Omental fat pad (tissue), 4 donors: ENCODE data around the gene OR52N1. TPM values are rescaled to one million over a fixed set of nuclear protein-coding genes. Genes with fewer than 3 reads are reported as not detected.

Experiments
- ATAC-seq: fragments of 150-250 bp; one replicate; pipeline ENCODE4 v1.9.1; 2016; ENCODE audit warnings: mild to moderate bottlenecking, moderate library complexity; ENCODE audit not compliant: low FRiP score
- DNase-seq: peaks from one replicate; pipeline ENCODE4 v3.0.0-alpha.2; 2019; ENCODE audit warnings: low spot score
- total RNA-seq, 4 donors: library from RNA; depleted of rRNA; stranded (reverse); fragments of >200 nt; gene quantifications; one replicate each; pipeline ENCODE4 v1.1.0, GENCODE V29; 2016
- TF ChIP-seq, protein P1 (sequence below), 3 donors: fragments of 450-650 bp; IDR thresholded peaks; one replicate each; pipeline ENCODE4 v1.5.1; 2016 to 2017; ENCODE audit warnings: antibody characterized with exemption in 3 of 3, mild to moderate bottlenecking in 3 of 3, moderate library complexity in 2 of 3

The OR52N1 gene
- total RNA-seq, result 10 to 100 TPM in 1 of 4 donors, 1 to 10 TPM in 1, under 1 TPM in 1, not detected in 1; 0.46 to 13.9 (median 2.4) TPM

DNA sequence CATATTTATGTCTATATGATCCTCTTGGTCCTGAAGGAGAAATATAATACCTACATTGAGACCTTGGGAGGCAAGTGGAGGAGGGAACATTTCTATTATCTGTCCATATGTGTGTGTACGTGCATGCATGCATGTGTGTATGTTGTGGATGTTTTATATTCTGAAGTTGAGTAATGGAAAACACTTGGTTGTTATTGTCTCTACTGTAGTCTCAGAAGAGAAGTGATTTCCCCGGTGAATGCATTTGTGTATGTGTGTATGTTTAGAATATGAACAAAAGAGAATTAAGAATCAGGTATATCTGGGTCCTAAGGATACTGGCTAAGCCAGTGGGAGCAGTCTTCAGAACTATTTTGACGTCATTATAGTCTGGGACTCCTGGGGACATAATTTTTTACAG lies at the start of gene OR52N1:
TSS of gene OR52N1 (minus strand) at position 101 of the 400 bp plus-strand sequence. CDS start 2,449 bp downstream, outside the sequence.
- TF ChIP-seq, protein P1, sequence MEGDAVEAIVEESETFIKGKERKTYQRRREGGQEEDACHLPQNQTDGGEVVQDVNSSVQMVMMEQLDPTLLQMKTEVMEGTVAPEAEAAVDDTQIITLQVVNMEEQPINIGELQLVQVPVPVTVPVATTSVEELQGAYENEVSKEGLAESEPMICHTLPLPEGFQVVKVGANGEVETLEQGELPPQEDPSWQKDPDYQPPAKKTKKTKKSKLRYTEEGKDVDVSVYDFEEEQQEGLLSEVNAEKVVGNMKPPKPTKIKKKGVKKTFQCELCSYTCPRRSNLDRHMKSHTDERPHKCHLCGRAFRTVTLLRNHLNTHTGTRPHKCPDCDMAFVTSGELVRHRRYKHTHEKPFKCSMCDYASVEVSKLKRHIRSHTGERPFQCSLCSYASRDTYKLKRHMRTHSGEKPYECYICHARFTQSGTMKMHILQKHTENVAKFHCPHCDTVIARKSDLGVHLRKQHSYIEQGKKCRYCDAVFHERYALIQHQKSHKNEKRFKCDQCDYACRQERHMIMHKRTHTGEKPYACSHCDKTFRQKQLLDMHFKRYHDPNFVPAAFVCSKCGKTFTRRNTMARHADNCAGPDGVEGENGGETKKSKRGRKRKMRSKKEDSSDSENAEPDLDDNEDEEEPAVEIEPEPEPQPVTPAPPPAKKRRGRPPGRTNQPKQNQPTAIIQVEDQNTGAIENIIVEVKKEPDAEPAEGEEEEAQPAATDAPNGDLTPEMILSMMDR (IDR thresholded peaks at IDR 0.05), result no peak
- no peak for ATAC-seq
- DNase-seq, result no peak

DNA sequence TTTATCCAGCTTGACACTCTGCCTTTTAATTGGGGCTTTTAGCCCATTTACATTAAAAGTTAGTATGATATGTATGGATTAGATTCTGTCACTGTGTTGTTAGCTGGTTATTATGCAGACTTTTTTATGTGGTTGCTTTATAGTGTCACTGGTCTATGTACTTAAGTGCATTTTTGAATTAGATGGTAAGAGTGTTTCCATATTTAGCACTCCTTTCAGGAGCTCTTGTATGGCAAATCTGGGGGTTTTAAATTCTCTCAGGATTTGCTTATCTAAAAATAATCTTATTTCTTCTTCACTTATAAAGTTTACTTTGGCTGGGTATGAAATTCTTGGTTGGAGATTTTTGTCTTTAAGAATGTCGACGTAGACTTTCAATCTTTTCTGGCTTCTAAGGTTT lies 46.6 kb upstream of the OR52N1 start:
- TF ChIP-seq, protein P1 (IDR thresholded peaks at IDR 0.05), result no peak
- no peak for ATAC-seq
- no peak for DNase-seq

DNA sequence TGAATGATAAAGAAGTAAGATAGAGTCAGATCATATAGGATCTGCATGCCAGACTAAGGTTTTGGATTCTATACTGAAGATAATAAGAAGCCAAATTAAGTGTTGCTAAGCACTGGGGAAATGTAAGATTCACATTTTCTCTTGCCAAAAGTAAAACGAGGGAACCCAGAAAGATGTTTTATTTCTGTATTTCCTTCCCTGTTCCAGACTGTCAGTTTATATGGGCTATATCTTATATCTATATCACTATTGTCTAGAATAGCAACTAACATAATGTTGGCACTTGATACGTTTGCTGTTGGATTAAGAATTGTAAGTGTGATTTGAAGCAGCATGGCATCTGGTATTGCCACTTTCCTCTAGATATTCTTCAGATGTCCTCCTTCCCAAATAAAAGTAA lies 42.4 kb upstream of the OR52N1 start:
- TF ChIP-seq, protein P1 (IDR thresholded peaks at IDR 0.05), result no peak
- DNase-seq, result no peak
- no peak for ATAC-seq

DNA sequence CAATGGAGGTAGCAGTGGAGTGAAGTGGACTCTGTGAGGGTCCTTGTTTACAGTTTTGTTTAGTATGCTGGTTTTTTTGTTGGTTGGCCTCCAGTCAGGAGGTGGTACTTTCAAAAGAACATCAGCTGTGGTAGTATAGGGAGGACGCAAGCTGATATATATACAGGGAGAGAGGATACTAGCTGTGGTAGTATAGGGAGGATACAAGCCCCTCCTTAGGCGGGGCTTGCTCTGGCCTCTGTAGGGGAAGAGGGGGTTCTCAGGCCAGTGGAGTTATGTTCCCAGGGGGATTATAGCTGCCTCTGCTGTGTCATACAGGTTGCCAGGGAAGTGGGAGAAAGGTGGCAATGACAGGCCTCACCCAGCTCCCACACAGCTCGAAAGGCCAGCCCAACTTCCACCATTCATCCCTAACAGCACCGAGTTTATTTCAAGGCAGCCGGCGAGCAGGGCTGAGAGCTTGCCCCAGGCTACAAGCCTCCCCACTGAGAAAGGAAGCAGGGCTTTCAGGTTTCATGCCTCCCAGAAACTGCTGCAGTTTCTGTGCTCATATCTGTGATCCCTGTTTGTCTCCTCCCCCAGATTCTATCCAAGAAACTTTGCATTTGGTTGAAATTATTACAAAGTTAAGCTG lies 40.2 kb upstream of the OR52N1 start:
- TF ChIP-seq, protein P1 (IDR thresholded peaks at IDR 0.05), result no peak
- ATAC-seq, result no peak
- DNase-seq, result no peak

DNA sequence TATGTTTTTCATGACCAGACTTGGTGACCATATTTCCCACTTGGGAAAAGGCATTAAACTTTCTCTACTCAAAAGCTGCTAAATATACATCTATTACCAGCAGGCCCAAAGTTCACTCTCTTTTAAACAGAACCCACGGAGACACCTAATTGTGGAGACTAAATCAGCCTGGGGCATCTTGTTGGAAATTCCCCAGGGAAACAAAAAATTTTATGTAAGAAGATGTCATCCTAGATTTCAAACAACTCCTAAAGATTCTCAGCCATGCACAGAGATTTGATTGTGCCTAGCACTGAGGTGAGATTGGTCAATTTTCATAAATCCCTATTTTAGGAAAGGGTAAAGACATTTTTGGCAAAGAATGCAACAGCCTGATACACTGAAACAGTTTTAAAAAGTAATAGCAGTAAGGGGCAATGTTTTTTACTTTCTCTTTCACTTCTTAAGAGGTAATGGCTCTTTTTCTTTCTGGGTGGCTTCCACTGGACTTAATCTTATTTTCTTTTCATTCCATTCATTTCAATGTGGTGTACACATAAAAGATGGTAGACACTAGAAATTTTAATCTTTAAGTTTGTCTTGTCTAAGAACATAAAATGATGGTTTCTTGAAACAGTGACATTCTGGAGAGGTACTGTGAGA lies 27.3 kb upstream of the OR52N1 start:
- DNase-seq (no peak), ATAC-seq (no peak)
- TF ChIP-seq, protein P1 (IDR thresholded peaks at IDR 0.05), result no peak

DNA sequence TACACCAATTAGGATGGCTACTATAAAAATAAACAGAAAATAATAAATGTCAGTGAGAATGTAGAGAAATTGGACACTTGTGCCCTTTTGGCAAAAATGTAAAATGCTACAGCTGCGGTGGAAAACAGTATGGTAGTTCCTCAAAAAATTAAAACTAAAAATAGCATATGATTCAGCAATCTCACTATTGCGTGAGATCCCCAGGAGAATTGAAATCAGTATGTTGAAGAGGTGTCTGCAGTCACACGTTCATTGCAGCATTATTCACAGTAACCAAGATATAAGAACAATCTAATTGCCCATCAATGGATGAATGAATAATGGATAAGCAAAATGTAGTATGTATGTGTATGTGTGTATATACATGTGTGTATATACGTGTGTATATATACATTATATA lies 24.5 kb upstream of the OR52N1 start:
- ATAC-seq (no peak), DNase-seq (no peak)
- TF ChIP-seq, protein P1 (IDR thresholded peaks at IDR 0.05), result no peak
